HG03460 (cell line): ENCODE data around the gene ZNF195.
"Not testable (repeated sequence)": the region's sequence is repeated elsewhere in the genome, so short reads cannot be mapped to it uniquely, and the experiment has no call there.

Source experiments
- ATAC-seq: cut with Tn5 transposase; IDR thresholded peaks from one replicate; pipeline ENCODE4 v1.9.1; 2021; ENCODE audit not compliant: unreplicated experiment

Gene ZNF195

GRCh38 chr11:3402861-3403250 is 23.9 kb upstream of the ZNF195 start:
- ATAC-seq = not testable (repeated sequence)

GRCh38 chr11:3402181-3402860 is 23.4 kb upstream of the ZNF195 start:
- ATAC-seq = not testable (repeated sequence)

- not testable (repeated sequence) for ATAC-seq
Measured at GRCh38 chr11:3401052-3401451, 22.1 kb upstream of the ZNF195 start.

- not testable (repeated sequence) for ATAC-seq
Measured at GRCh38 chr11:3398509-3398908, 19.6 kb upstream of the ZNF195 start.

GRCh38 chr11:3398106-3398505 is 19.2 kb upstream of the ZNF195 start:
- not testable (repeated sequence) for ATAC-seq

- ATAC-seq = not testable (repeated sequence)
Measured at GRCh38 chr11:3397210-3397609, 18.3 kb upstream of the ZNF195 start.

- not testable (repeated sequence) for ATAC-seq
Measured at GRCh38 chr11:3395468-3395867, 16.5 kb upstream of the ZNF195 start.

GRCh38 chr11:3394956-3395355 is 16.0 kb upstream of the ZNF195 start:
- ATAC-seq = not testable (repeated sequence)

GRCh38 chr11:3393450-3393849 is 14.5 kb upstream of the ZNF195 start:
- not testable (repeated sequence) for ATAC-seq

GRCh38 chr11:3382613-3383285 is 3.8 kb upstream of the ZNF195 start:
- no peak for ATAC-seq

GRCh38 chr11:3381794-3382193 is 2.8 kb upstream of the ZNF195 start:
- no peak for ATAC-seq

GRCh38 chr11:3380706-3381545 is 2.0 kb upstream of the ZNF195 start:
- no peak for ATAC-seq

GRCh38 chr11:3375552-3375951 is 3.4 kb downstream of the ZNF195 start:
- no peak for ATAC-seq

GRCh38 chr11:3370311-3370870 is 8.6 kb downstream of the ZNF195 start:
- no peak for ATAC-seq

GRCh38 chr11:3369366-3369765 is 9.6 kb downstream of the ZNF195 start:
- ATAC-seq = no peak

GRCh38 chr11:3368199-3368598 is 10.7 kb downstream of the ZNF195 start:
- ATAC-seq = no peak

- no peak for ATAC-seq
Measured at GRCh38 chr11:3367221-3367620, 11.7 kb downstream of the ZNF195 start.

GRCh38 chr11:3359092-3359824 is 19.7 kb downstream of the ZNF195 start:
- no peak for ATAC-seq

- no peak for ATAC-seq
Measured at GRCh38 chr11:3357994-3358676, 20.8 kb downstream of the ZNF195 start.

GRCh38 chr11:3357302-3357701 is 21.6 kb downstream of the ZNF195 start:
- no peak for ATAC-seq
